Liver (tissue), 3 donors: Measurements from ENCODE around the gene LRRC72.

Experiments
- CTCF ChIP-seq: fragments of 150-350 bp; IDR thresholded peaks from 2 replicates; pipeline ENCODE4 v1.5.1; 2017; ENCODE audit warnings: improper control_type of control experiment, low read depth, low read length; ENCODE audit not compliant: missing input control
- EGR1 ChIP-seq, 2 donors: IDR thresholded peaks; 2 replicates each; pipeline ENCODE4 v1.6.1; 2016 to 2018; ENCODE audit warnings: antibody characterized with exemption in 2 of 2, low read depth in 2 of 2
- GABPA ChIP-seq, 2 donors: IDR thresholded peaks in 1 of 2; conservative IDR thresholded peaks in 1 of 2; 2 replicates each; pipeline ENCODE4 v1.6.1; 2016; ENCODE audit warnings: antibody characterized with exemption in 2 of 2, mild to moderate bottlenecking in 1 of 2, moderate library complexity in 1 of 2
- HNF4A ChIP-seq, 2 donors: conservative IDR thresholded peaks; 2 replicates each; pipeline ENCODE4 v1.6.1; 2016; ENCODE audit warnings: antibody characterized with exemption in 2 of 2, mild to moderate bottlenecking in 2 of 2
- JUND ChIP-seq, 2 donors: IDR thresholded peaks; 2 replicates each; pipeline ENCODE4 v1.6.1; 2016; ENCODE audit warnings: antibody characterized with exemption in 2 of 2
- RAD21 ChIP-seq, 2 donors: IDR thresholded peaks; 2 replicates each; pipeline ENCODE4 v1.6.1; 2016; ENCODE audit warnings: antibody characterized with exemption in 2 of 2, mild to moderate bottlenecking in 2 of 2
- RXRA ChIP-seq, 2 donors: IDR thresholded peaks; 2 replicates each; pipeline ENCODE4 v1.6.1; 2017 to 2018; ENCODE audit warnings: antibody characterized with exemption in 2 of 2, mild to moderate bottlenecking in 1 of 2
- SP1 ChIP-seq: IDR thresholded peaks from 2 replicates; pipeline ENCODE4 v1.6.1; 2018; ENCODE audit warnings: antibody characterized with exemption, mild to moderate bottlenecking
- TAF1 ChIP-seq: conservative IDR thresholded peaks from 2 replicates; pipeline ENCODE4 v1.6.1; 2016; ENCODE audit warnings: antibody characterized with exemption, mild to moderate bottlenecking
- YY1 ChIP-seq: IDR thresholded peaks from 2 replicates; pipeline ENCODE4 v1.6.1; 2016; ENCODE audit warnings: antibody characterized with exemption, mild to moderate bottlenecking
- ZBTB33 ChIP-seq: IDR thresholded peaks from 2 replicates; pipeline ENCODE4 v1.6.1; 2016; ENCODE audit warnings: antibody characterized with exemption
- TF ChIP-seq, protein P1 (sequence below): IDR thresholded peaks from 2 replicates; pipeline ENCODE4 v1.6.1; 2016; ENCODE audit warnings: antibody characterized with exemption
- TF ChIP-seq, protein P2 (sequence below): IDR thresholded peaks from 2 replicates; pipeline ENCODE4 v1.6.1; 2016; ENCODE audit warnings: antibody characterized with exemption, mild to moderate bottlenecking
- TF ChIP-seq, protein P3 (sequence below): IDR thresholded peaks from 2 replicates; pipeline ENCODE4 v1.6.1; 2016; ENCODE audit warnings: antibody characterized with exemption
- donor health status: healthy.
- donor health status: healthy.

GRCh38 chr7:16594061-16594460 is 67.4 kb downstream of the LRRC72 start:
- no peak for TF ChIP-seq EGR1 (IDR thresholded peaks at IDR 0.05; ENCODE audit: low read depth in 2 of 2)
- no peak for TF ChIP-seq CTCF
- no peak for TF ChIP-seq RAD21 (IDR thresholded peaks at IDR 0.05)
- TF ChIP-seq ZBTB33, result no peak
- no peak for TF ChIP-seq JUND (IDR thresholded peaks at IDR 0.05)
- no peak for TF ChIP-seq SP1
- TF ChIP-seq, protein P1, sequence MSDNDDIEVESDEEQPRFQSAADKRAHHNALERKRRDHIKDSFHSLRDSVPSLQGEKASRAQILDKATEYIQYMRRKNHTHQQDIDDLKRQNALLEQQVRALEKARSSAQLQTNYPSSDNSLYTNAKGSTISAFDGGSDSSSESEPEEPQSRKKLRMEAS, result no peak
- no peak for TF ChIP-seq HNF4A (conservative IDR thresholded peaks at IDR 0.05)
- no peak for TF ChIP-seq RXRA (IDR thresholded peaks at IDR 0.05)
- no peak for TF ChIP-seq TAF1
- TF ChIP-seq YY1, result no peak
- TF ChIP-seq, protein P2, sequence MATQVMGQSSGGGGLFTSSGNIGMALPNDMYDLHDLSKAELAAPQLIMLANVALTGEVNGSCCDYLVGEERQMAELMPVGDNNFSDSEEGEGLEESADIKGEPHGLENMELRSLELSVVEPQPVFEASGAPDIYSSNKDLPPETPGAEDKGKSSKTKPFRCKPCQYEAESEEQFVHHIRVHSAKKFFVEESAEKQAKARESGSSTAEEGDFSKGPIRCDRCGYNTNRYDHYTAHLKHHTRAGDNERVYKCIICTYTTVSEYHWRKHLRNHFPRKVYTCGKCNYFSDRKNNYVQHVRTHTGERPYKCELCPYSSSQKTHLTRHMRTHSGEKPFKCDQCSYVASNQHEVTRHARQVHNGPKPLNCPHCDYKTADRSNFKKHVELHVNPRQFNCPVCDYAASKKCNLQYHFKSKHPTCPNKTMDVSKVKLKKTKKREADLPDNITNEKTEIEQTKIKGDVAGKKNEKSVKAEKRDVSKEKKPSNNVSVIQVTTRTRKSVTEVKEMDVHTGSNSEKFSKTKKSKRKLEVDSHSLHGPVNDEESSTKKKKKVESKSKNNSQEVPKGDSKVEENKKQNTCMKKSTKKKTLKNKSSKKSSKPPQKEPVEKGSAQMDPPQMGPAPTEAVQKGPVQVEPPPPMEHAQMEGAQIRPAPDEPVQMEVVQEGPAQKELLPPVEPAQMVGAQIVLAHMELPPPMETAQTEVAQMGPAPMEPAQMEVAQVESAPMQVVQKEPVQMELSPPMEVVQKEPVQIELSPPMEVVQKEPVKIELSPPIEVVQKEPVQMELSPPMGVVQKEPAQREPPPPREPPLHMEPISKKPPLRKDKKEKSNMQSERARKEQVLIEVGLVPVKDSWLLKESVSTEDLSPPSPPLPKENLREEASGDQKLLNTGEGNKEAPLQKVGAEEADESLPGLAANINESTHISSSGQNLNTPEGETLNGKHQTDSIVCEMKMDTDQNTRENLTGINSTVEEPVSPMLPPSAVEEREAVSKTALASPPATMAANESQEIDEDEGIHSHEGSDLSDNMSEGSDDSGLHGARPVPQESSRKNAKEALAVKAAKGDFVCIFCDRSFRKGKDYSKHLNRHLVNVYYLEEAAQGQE, result no peak
- no peak for TF ChIP-seq GABPA (IDR thresholded peaks at IDR 0.05 in 1 of 2, conservative IDR thresholded peaks at IDR 0.05 in 1 of 2)
- TF ChIP-seq, protein P3, sequence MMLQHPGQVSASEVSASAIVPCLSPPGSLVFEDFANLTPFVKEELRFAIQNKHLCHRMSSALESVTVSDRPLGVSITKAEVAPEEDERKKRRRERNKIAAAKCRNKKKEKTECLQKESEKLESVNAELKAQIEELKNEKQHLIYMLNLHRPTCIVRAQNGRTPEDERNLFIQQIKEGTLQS, result no peak
